ELF-1 (cell line): ENCODE data around the gene MFSD6L.
A peak's percentile ranks its signal among the peaks of the same experiment; 100 is the strongest.

Source experiments
- DNase-seq: peaks from one replicate; pipeline ENCODE4 v3.0.0-alpha.2; 2016; ENCODE audit warnings: low read depth, low spot score

The MFSD6L gene, protein sequence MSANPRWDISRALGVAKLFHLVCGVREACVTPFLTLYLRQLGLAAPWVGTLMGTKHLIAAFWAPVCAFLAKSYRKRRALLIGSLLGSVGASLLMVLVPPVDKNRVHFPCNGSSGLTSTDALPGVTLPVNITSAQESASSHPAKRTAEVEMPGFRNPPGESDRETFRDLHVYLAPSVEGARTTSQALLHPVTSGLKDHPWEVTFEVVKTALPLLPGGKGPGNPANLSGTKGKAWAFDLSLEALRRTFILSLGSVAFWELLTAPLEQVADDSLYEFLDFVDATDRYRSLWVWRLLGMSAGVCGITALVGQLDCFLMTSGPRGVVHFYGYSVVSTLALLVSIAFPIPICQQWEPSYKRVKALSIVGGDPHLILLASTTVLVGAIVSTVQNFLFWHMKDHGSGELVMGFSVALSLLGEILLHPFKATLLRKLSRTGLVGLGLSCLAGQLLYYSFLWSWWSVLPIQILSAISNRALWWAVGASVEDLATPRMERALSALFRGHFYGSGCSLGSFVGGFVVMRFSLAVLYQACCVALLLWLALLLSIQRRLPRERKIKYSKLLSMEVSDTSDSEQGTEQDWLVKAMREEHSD

DNA sequence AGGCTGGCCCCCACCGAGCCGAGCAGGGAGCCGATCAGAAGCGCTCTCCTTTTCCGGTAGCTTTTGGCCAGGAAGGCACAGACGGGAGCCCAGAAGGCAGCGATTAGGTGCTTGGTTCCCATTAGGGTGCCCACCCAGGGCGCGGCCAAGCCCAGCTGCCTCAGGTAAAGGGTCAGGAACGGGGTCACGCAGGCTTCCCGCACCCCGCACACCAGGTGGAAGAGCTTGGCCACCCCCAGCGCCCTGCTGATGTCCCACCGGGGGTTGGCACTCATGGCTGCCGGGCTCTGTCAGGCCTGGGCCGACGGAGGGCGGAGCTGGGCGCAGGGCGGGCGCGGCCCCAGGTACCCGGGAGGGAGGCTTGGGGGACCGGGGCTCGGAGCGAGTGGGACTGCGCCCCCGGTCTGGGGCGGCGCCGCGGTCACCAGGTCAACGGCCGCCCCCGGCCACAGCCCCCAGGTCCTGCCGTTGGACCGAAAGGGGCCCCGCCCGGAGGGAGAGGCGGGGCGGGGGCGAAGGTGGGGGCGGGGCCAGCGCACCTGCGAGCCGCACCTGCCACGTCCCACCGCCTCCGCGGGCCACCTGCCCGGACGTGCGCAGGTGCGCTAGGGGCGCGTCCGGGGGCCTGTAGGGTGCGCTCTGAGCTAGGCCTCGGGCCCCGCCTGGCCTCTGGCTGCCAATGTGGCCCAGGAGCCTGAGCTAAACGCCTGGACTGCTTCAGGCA lies at the start of gene MFSD6L:
Gene MFSD6L, minus strand, starts transcription at position 520 of the 724 bp plus-strand sequence. Its CDS starts 245 bp downstream, at position 275.
- peak; percentile 85 for DNase-seq

DNA sequence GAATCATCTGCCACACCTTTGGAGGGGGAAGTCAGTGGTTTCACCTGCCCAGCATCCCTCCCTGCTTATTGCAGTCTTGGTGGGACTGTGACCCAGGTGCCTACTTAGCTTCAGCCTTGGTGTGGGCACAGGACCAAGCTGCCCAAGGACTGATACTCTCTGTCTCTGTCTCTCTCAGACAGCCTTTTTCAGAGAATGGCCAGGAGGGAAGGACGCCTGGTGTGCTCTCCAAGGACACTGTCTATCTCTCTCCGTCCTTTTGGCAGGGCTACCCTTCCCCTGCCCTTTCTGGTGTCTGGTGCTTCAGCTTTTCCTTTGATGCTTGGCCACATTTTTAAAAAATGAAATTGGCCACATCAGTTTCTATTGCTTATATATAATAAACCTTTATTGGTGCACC lies 48.7 kb upstream of the MFSD6L start:
- DNase-seq, result no peak

DNA sequence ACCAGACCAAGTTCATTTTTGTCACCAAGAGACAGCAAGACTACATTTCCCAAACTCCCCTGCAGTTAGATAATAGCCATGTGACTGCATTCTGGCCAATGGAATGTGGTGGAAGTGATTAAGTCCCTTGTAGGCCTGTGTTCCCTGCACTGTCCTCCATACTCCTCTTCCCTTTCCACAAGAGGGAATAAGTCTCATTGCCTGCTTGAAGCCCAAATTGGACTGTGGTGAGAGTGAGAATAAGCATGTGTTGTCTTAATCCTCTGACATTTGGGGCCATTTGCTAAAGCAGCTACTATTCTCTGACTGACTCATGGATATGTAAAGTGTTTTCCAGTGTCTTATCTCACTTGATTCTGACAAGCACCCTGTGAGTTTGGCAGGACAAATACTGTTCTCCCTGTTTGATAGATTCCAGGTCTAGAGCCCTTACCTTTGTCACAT lies 47.6 kb upstream of the MFSD6L start:
- peak; percentile 53 for DNase-seq

DNA sequence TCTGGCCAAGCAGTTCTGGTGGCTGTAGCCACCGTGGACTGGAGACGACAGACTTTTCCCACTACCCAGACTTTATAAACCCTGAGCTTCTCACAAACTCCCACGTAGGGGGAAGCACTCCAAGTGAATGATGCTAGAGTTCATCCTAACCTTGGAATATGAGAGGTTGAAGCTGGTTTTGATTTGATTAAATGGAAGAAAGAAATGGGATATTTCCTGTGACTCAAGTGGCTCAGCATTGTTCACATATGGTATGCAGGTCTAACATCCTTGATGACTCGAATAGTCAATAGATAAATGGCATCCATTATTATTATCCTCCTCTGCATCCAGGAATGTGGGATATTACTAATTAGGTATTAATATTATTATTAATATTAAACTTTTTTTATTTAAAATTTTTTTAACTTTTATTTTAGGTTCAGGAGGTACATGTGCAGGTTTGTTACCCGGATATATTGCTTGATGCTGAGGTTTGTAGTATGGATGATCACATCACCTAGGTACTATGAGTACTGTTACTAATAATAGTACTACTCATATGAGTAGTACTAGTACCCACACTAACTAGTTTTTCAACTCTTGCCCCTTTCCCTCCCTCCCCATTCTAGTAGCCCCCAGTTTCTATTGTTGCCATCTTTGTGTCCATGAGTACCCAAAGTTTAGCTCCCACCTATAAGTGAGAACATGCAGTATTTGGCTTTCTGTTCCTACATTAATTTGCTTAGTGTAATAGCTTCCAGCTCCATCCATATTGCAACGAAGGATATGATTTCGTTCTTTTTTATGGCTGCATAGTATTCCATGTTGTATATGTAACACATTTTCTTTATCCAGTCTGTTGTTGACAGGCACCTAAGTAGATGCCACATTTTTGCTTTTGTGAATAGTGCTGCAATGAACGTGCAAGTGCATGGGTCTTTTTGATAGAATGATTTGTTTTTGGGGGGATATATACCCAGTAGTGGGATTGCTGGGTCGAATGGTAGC lies 45.4 kb upstream of the MFSD6L start:
- DNase-seq, result no peak

- DNase-seq, result no peak
These were observed 44.2 kb upstream of the MFSD6L start for GRCh38 chr17:8843344-8843743.

GRCh38 chr17:8841844-8842243 lies 42.7 kb upstream of the MFSD6L start:
- DNase-seq, result no peak

DNA sequence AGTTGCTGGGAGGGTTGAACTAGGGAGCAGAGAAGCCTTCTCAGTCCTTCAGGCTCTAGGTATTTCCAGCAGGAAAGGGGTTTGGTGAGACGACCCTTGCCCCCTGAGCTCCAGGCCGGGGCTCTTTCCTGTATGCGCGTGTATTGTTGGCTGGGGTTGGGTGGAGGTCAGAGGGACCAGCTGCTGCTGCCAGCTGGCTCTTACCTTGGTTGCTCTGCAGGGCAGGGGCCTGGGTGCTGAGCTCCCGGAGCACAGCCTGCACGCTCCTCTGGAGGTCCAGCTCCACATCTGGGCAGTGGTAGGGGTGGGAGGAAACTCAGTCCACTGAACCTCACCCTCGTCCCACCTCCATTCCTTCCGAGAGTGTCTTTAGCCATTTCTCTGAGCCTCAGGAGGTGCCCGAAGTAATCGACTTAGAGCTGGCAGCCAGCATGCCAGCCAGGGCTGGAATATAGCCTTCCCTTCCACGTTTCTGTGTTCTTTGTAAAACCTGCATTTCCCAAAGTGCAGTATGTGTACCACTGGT lies 40.3 kb upstream of the MFSD6L start:
- no peak for DNase-seq

GRCh38 chr17:8838551-8839095 lies 39.5 kb upstream of the MFSD6L start:
- DNase-seq, result no peak

- peak; percentile 21 for DNase-seq
These were observed 38.5 kb upstream of the MFSD6L start for GRCh38 chr17:8837563-8838075.

DNA sequence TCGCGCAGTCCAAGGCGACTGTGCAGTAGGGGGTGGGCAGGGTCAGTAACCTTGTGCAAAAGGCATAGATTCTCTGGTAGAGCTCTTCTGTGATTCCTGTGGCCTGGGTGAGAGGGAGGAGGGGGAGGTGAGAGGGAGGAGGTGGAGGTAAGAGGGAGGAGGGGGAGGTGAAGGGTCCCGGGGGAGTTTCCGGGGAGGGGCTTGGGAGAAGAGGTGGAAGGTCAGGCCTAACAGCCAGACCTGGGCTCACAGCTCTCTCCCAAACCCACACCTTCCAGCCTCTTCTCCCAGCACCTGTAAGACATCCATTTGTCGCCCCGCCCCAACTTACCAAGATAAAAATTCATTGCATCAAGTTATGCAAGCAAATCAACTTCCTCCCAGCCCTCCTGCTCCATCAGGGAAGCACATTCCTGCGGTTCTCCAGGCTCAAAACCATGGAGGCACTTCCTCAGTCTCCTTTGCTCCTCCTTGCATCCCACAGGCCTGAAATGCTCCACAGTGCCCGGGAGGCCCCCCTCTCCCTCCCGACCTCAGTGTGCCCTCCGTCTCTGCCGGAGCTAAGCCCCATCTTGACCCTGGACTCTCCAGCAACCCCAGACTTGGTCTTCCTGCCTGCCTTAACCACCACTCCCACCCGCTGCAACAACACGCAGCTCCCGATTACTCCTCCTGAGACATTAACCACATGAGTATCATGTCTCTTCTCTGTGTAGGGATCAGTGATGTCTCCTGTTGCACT lies 37.8 kb upstream of the MFSD6L start:
- DNase-seq, result no peak

GRCh38 chr17:8835631-8836364 lies 36.6 kb upstream of the MFSD6L start:
- no peak for DNase-seq

GRCh38 chr17:8835106-8835505 lies 35.9 kb upstream of the MFSD6L start:
- DNase-seq, result peak; percentile 62

GRCh38 chr17:8832711-8833352 lies 33.7 kb upstream of the MFSD6L start:
- peak; percentile 87 for DNase-seq

DNA sequence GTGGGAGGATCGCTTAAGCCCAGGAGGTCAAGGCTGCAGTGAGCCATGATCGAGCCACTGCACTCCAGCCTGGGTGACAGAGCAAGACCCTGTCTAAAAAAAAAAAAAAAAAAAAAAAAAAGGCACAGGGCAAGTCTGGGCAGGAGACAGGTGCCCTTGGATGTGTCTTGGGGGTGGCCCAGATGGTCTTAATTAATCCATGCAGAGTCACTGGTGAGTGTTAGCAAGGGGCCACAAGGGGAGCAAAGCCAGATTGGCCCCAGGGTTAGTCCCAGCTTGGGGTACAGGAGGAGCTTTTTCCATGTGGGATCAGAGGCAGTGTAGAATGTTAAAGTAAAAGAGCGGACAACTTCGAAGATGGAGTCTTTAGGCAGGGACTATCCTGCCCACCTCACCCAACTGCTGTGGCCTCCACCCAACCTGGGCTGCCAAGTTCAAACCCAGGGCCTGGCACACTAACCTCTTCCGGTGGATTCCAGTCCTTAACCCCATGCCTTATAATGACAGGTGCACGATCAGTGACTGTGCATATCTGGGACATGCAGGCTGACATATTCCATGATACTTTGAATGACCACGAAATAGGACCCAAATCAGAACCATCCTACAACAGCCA lies 32.2 kb upstream of the MFSD6L start:
- no peak for DNase-seq

DNA sequence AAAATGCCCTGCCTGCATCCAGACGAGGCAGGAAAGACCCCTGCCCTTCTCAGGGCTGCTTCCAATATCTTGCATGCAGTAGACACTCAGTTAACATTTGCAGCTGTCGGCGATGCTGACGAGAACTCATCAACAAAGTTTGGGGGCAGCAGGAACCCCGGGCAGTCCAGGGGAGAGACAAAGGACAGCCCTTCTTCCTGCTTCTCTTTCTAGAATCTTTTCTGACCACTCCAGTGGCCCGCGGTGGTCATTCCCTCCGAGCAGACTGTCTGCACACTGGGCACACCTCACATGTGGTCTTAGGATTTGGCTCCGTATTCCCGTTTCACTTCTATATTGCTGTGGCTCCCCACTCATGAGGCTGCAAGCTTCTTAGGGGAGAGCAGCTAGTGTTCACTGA lies 31.0 kb upstream of the MFSD6L start:
- no peak for DNase-seq

- DNase-seq, result no peak
These were observed 30.1 kb upstream of the MFSD6L start for GRCh38 chr17:8829036-8829941.

- DNase-seq, result no peak
These were observed 29.3 kb upstream of the MFSD6L start for GRCh38 chr17:8828517-8828875.
